NCI-H146 (cell line): Measurements from ENCODE around the gene SOCS1.

Source experiments
- DNase-seq: peaks from one replicate; lab custom pipeline; 2025; lab: John Stamatoyannopoulos, UW

The SOCS1 gene

GRCh38 chr16:11245222-11245737, 10.7 kb downstream of the SOCS1 start:
- DNase-seq = no peak

GRCh38 chr16:11242658-11243057, 13.3 kb downstream of the SOCS1 start:
- DNase-seq = no peak

- DNase-seq = no peak
Measured at GRCh38 chr16:11241480-11242204, 14.4 kb downstream of the SOCS1 start.

- DNase-seq = no peak
Measured at GRCh38 chr16:11240636-11241473, 15.1 kb downstream of the SOCS1 start.

GRCh38 chr16:11239644-11240632, 16.1 kb downstream of the SOCS1 start:
- DNase-seq = no peak

- no peak for DNase-seq
Measured at GRCh38 chr16:11238272-11239202, 17.5 kb downstream of the SOCS1 start.

- DNase-seq = no peak
Measured at GRCh38 chr16:11236461-11237254, 19.3 kb downstream of the SOCS1 start.

- no peak for DNase-seq
Measured at GRCh38 chr16:11235703-11235991, 20.4 kb downstream of the SOCS1 start.

- no peak for DNase-seq
Measured at GRCh38 chr16:11234884-11235702, 20.9 kb downstream of the SOCS1 start.

GRCh38 chr16:11233727-11234376, 22.2 kb downstream of the SOCS1 start:
- DNase-seq = no peak

GRCh38 chr16:11232852-11233726, 22.9 kb downstream of the SOCS1 start:
- DNase-seq = no peak

- no peak for DNase-seq
Measured at GRCh38 chr16:11232302-11232851, 23.6 kb downstream of the SOCS1 start.

GRCh38 chr16:11231367-11231970, 24.5 kb downstream of the SOCS1 start:
- no peak for DNase-seq

- DNase-seq = no peak
Measured at GRCh38 chr16:11229906-11230305, 26.1 kb downstream of the SOCS1 start.

GRCh38 chr16:11229432-11229831, 26.6 kb downstream of the SOCS1 start:
- no peak for DNase-seq

GRCh38 chr16:11225677-11226549, 30.1 kb downstream of the SOCS1 start:
- DNase-seq = no peak
